NCI-H510A (cell line): ENCODE measurements around the gene HPS6.
A peak's percentile ranks its signal among the peaks of the same experiment; 100 is the strongest.

Source experiments
- DNase-seq: peaks from one replicate; lab custom pipeline; 2025; lab: John Stamatoyannopoulos, UW

Gene HPS6

GRCh38 chr10:102068216-102068615 lies 3.1 kb downstream of the HPS6 start:
- DNase-seq, result peak; percentile 74

DNA sequence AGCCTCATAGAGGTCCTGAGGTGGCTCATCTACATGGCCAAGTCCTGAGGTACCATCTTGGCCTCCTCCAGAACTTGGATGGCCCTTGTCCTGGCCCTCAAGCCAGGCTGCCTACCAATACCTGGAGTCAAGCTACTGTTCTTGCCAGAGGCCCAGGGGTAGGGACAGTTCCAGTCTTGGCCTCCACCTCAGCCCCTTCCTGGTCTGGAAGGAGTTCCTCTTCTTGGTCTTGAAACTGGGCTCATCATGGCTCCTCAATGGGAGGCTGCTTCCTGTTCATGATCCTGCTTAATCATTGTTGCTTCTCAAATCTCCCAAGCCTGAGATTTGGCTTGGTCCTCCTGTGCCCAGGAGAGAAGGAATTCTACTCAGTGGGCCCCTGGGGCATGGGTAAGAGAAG lies 3.9 kb downstream of the HPS6 start:
- DNase-seq, result no peak

GRCh38 chr10:102072673-102073527 lies 7.8 kb downstream of the HPS6 start:
- DNase-seq, result peak; percentile 28

DNA sequence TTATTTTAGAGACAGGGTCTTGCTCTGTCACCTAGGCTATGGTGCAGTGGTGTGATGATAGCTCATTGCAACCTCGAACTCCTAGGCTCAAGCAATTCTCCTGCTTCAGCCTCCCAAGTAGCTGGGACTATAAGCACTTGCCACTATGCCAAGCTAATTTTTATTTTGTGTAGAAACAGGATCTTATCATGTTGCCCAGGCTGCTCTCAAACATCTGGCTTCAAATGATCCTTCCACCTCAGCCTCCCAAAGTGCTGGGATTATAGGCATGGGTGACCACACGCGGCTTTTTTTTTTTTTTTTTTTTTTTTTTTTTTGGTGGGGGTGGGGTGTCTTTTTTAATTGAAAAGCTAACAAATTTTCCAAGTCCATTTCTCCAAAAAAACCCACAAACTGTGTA lies 18.4 kb downstream of the HPS6 start:
- no peak for DNase-seq

DNA sequence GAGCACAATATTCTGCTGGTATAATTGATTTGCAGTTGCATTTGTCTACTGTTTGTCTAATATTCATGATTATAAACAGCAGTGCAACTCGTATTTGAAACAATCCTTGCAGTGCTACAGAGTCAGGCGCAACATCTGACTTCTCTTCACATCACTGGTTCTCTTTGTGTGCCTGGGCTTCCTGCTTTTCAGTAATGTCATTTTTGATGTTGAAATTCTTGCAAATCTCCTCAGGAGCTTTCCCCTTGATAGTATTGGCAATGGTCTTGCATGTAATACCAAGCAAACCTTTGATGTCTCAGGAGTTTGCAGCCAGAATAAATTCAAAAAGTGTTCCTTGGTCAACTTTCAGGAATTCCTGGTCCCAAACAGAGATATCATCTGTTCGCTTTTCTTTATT lies 20.2 kb downstream of the HPS6 start:
- DNase-seq, result no peak

- DNase-seq, result no peak
These were observed 21.0 kb downstream of the HPS6 start for GRCh38 chr10:102086196-102086595.

- DNase-seq, result no peak
These were observed 25.6 kb downstream of the HPS6 start for GRCh38 chr10:102090772-102091171.

GRCh38 chr10:102096449-102096848 lies 31.3 kb downstream of the HPS6 start:
- no peak for DNase-seq

GRCh38 chr10:102101152-102101551 lies 36.0 kb downstream of the HPS6 start:
- DNase-seq, result no peak

- DNase-seq, result no peak
These were observed 37.3 kb downstream of the HPS6 start for GRCh38 chr10:102102421-102102820.

- no peak for DNase-seq
These were observed 41.8 kb downstream of the HPS6 start for GRCh38 chr10:102106998-102107397.

DNA sequence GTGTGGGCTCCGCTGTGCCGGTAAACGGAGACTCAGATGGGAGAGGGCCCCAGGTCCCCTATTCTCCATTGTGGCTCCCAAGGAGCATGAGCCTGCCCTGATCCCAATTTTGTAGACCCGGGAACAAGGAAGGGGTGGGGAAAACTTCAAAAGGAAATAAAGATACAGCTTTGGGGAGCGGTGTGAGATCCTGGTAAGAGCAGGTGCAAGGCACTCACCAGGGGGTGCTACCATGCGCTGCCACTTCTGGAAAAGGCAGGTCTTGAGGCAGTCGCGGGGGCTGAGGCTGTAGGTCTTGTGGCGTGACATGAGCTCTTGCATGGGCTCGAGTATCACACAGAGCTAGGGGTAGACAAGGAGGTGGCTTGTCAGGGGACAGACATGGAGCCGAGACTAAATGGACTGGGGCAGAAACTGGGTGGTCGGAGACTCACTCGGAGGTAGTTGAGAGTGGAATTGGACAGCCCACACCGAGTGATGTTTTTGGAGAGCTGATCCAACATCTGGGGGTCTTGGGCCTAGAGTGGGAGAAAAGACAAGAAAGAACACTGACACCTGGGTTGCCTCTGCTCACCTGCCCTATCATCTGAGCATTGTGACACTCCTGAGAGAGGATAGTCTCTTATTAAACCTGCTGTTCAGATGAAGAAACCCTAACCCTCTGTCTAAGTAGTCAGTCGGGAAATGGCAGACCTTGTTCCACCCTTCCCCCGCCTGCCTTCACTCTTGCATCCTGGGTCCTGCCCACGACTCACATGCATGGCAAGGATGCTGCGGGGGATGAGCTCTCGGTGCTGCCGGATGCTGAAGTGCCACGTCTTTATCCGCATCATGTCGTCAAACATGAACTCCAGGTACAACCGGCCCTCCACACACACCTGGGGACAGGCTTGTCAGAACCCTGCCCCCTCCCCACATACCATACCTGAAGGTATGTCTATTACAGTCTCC lies 44.3 kb downstream of the HPS6 start:
- DNase-seq, result no peak

- DNase-seq, result no peak
These were observed 46.1 kb downstream of the HPS6 start for GRCh38 chr10:102111276-102111675.

DNA sequence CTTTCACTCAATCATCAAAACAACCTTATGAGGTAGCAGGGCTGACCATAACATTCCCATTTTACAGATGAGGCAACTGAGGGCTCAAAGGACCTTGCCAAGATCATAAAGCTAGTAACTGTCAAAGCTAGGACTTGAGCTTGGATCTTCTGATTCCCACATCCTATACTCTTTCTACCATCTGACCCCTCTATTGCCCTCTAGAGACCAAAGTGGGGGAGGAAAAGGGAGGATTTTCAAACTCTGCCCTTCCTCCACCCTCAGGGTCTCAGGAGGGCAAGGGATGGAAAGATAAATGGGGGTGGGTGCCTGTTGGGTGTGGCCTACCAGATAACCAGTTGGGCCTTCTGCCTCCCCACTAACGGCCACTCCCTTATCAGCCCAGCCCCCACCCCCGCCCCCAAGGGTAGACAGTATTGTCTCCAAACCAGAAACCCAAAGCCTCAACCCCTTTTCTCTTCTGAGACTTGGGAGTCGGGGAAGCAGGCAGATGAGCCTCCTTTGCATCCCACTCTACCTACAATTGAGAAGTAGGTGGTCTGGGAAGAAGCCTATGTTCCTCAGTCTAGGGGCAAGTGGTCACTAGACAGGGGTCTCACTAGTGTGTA lies 47.2 kb downstream of the HPS6 start:
- DNase-seq, result no peak

GRCh38 chr10:102113261-102113955 lies 48.3 kb downstream of the HPS6 start:
- no peak for DNase-seq

DNA sequence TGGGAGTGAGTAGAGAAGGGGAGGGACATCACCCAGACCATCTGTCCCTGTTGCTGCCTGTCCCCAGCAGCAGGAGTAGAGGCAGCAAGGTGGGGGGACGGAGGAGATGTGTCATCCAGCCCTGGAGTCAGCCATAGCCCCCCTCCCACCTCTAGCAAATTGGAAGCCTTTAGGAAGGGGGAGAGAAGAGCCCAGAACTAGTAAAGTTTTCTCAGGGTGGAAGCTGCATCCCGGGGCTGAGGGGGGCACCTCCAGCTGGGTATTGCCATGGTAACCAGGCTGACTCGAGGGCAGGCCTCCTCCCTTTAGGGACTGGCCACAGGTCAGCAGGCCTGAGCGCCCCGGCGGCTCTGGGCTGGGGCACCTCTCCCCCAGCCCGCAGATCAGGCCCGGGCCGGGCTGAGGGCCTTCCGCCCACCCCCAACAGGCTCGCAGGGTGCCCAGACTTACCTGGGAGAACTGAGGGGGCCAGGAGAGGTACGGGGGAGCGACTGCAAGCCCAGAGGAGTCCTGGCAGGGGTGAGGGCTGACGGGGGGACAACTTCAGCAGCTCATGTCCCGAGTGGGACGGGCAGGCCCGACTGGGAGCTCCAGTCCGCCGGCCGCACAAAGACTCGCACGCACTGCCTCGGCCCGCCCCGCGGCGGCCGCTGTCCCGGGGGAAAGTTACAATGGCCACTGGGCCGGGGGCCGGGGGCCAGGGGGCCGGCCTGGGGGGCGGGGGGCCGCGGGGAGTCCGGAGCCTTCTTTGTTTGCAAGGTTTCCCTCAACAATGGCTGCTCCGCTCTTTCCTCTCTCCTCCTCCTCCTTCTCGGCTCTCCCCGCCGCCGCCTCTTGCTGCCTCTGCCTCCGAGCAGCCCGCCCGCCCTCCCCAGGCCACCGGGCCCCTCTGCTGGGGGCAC lies 49.1 kb downstream of the HPS6 start:
- DNase-seq, result no peak

GRCh38 chr10:102114861-102115618 lies 49.9 kb downstream of the HPS6 start:
- DNase-seq, result peak; percentile 84

- DNase-seq, result no peak
These were observed 50.6 kb downstream of the HPS6 start for GRCh38 chr10:102115775-102116174.

- no peak for DNase-seq
These were observed 51.5 kb downstream of the HPS6 start for GRCh38 chr10:102116656-102117055.
